SU-DHL-6 (cell line): ENCODE results near the gene GDI1.
A peak's percentile ranks its signal among the peaks of the same experiment; 100 is the strongest.

ENCODE experiments used
- H2AFZ ChIP-seq: fragments of 200-600 bp; sonication (generic); 2 replicates; pipeline ENCODE4 v1.6.1; 2014; ENCODE audit warnings: low read depth, mild to moderate bottlenecking, moderate library complexity, mixed read lengths, antibody characterized with exemption, low read length; ENCODE audit not compliant: severe bottlenecking
- H3F3A ChIP-seq: fragments of 200-600 bp; shearing (Covaris generic); 2 replicates; pipeline ENCODE4 v1.6.0; 2016; ENCODE audit warnings: antibody characterized with exemption, mild to moderate bottlenecking; ENCODE audit not compliant: insufficient read depth
- H3K27ac ChIP-seq: fragments of 200-600 bp; sonication (generic); 2 replicates; pipeline ENCODE4 v1.5.1; 2016; ENCODE audit warnings: low read depth, mild to moderate bottlenecking, low read length, moderate library complexity, mixed read lengths
- H3K27me3 ChIP-seq: fragments of 200-600 bp; sonication (generic), shearing (Covaris generic); 2 replicates; pipeline ENCODE4 v1.6.0; 2014; ENCODE audit warnings: mild to moderate bottlenecking, low read length
- H3K36me3 ChIP-seq: fragments of 200-600 bp; sonication (generic); 2 replicates; pipeline ENCODE4 v1.6.1; 2014; ENCODE audit warnings: mild to moderate bottlenecking, low read length, mixed read lengths
- H3K4me2 ChIP-seq: fragments of 300-600, 200-600 bp; shearing (Covaris generic), sonication (generic); 2 replicates; pipeline ENCODE4 v1.6.0; 2014; ENCODE audit warnings: low read length, low read depth, mild to moderate bottlenecking; ENCODE audit not compliant: poor library complexity, severe bottlenecking
- H3K4me3 ChIP-seq: fragments of 200-600 bp; sonication (generic); 2 replicates; pipeline ENCODE4 v1.5.1; 2014; ENCODE audit warnings: antibody characterized with exemption, low read length, mild to moderate bottlenecking, mixed read lengths; ENCODE audit not compliant: insufficient read depth, poor library complexity, severe bottlenecking
- H3K79me2 ChIP-seq: fragments of 200-600 bp; sonication (generic); 2 replicates; pipeline ENCODE4 v1.6.1; 2014; ENCODE audit warnings: mild to moderate bottlenecking, low read length, moderate library complexity; ENCODE audit not compliant: insufficient read depth
- H3K9ac ChIP-seq: fragments of 200-600 bp; sonication (generic); 2 replicates; pipeline ENCODE4 v1.7.0; 2014; ENCODE audit warnings: mild to moderate bottlenecking, low read length
- H3K9me2 ChIP-seq: fragments of 200-600 bp; sonication (generic); replicated peaks from 2 replicates; pipeline ENCODE4 v1.6.1; 2014; ENCODE audit warnings: low read length; ENCODE audit not compliant: insufficient read depth
- H3K9me3 ChIP-seq: fragments of 200-600 bp; sonication (generic); 2 replicates; pipeline ENCODE4 v1.6.1; 2014; ENCODE audit warnings: low read length, mixed read lengths; ENCODE audit not compliant: insufficient read depth
- H4K20me1 ChIP-seq: fragments of 200-600 bp; sonication (generic); 2 replicates; pipeline ENCODE4 v1.6.1; 2014; ENCODE audit warnings: low read depth, mild to moderate bottlenecking, antibody characterized with exemption, low read length, moderate library complexity, mixed read lengths
- CTCF ChIP-seq: fragments of 200-600 bp; sonication (generic); IDR thresholded peaks from one replicate; pipeline ENCODE4 v1.5.1; 2017; ENCODE audit warnings: antibody characterized with exemption, mild to moderate bottlenecking, low read length, moderate library complexity; ENCODE audit not compliant: insufficient read depth, poor library complexity, severe bottlenecking
- EZH2phosphoT487 ChIP-seq: fragments of 200-600 bp; sonication (generic), shearing (Covaris generic); conservative IDR thresholded peaks from 2 replicates; pipeline ENCODE4 v1.6.1; 2018; ENCODE audit warnings: mild to moderate bottlenecking, antibody characterized with exemption, low read length, moderate library complexity, mixed read lengths

The GDI1 gene

DNA sequence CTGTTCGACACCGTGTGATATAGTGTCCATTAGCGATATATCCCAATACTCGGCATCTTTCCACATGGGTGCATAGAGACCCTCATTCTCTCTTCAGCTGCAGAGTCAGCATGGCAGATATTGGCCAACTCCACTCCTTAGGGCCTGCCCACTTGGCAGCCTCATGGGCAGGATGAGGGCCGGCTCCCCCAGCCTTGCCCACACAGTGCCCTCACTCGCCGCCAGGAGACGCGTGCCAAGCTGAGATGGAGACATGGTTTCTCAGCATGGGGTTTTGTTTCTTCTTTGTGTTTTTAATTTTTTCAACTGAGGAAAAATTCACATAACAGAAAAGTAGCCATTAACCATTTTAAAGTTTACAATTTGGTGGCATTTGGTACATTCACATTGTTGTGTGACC is 15.9 kb downstream of the GDI1 start:
- Histone ChIP-seq H3K27me3 (no peaks in the 10 kb centered on the region), H3K9me2 (no peaks in the 10 kb centered on the region), H3K79me2 (no peaks in the 10 kb centered on the region), H4K20me1 (no peaks in the 10 kb centered on the region), H3K27ac (no peak overlapping the region), H3K9me3 (no peaks in the 10 kb centered on the region), H3K4me3 (no peak overlapping the region), H3K36me3 (no peaks in the 10 kb centered on the region), H2AFZ (no peak overlapping the region), H3K9ac (no peak overlapping the region), H3F3A (0 out of 2 replicates have a peak, but pooled peaks cover 2% of the 10 kb centered on the region), H3K4me2 (no peak overlapping the region)
- TF ChIP-seq EZH2phosphoT487 (no peak), CTCF (no peak)

GRCh38 chrX:154457491-154458115 is 20.6 kb downstream of the GDI1 start:
- 0 out of 2 replicates have a peak, but pooled peaks cover 2% of the 10 kb centered on the region for H3F3A ChIP-seq
- H3K36me3 ChIP-seq, result no peaks in the 10 kb centered on the region
- peak overlapping the region; percentile 84 for H3K4me2 ChIP-seq
- H2AFZ ChIP-seq, result peak overlapping the region; percentile 59
- H3K79me2 ChIP-seq, result peaks cover 10% of the 10 kb centered on the region
- H3K9ac ChIP-seq, result peak overlapping the region; percentile 80
- H4K20me1 ChIP-seq, result no peaks in the 10 kb centered on the region
- no peaks in the 10 kb centered on the region for H3K27me3 ChIP-seq
- TF ChIP-seq EZH2phosphoT487 (no peak), CTCF (no peak)
- no peaks in the 10 kb centered on the region for H3K9me2 ChIP-seq
- peak overlapping the region; percentile 75 for H3K4me3 ChIP-seq
- no peaks in the 10 kb centered on the region for H3K9me3 ChIP-seq
- H3K27ac ChIP-seq, result peak overlapping the region; percentile 37; the same call in 1 of the 2 replicates

GRCh38 chrX:154458116-154458953 is 21.4 kb downstream of the GDI1 start, which contains the start of gene PLXNA3:
Gene PLXNA3 (plus strand): TSS chrX:154458281. CDS start chrX:154460184, 1,903 bp downstream.
- H3K9ac ChIP-seq, result peak within 1 kb of the TSS; percentile 80
- H3K4me2 ChIP-seq, result peak within 1 kb of the TSS; percentile 84
- peaks cover 10% of the 10 kb centered on the region for H3K79me2 ChIP-seq
- peak within 1 kb of the TSS; percentile 59 for H2AFZ ChIP-seq
- H3K36me3 ChIP-seq, result no peaks in the 10 kb centered on the region
- TF ChIP-seq CTCF, result no peak
- no peak for TF ChIP-seq EZH2phosphoT487
- no peaks in the 10 kb centered on the region for H3K27me3 ChIP-seq
- no peaks in the 10 kb centered on the region for H4K20me1 ChIP-seq
- no peaks in the 10 kb centered on the region for H3K9me3 ChIP-seq
- peak within 1 kb of the TSS; percentile 37; the same call in 1 of the 2 replicates for H3K27ac ChIP-seq
- no peaks in the 10 kb centered on the region for H3K9me2 ChIP-seq
- peak within 1 kb of the TSS; percentile 75 for H3K4me3 ChIP-seq
- H3F3A ChIP-seq, result 0 out of 2 replicates have a peak, but pooled peaks cover 2% of the 10 kb centered on the region
